ENCODE data around the gene CARD10. TPM values are rescaled to one million over a fixed set of nuclear protein-coding genes. Genes with fewer than 3 reads are reported as not detected.

The CARD10 gene
- total RNA-seq, 2 experiments from 2014 or later = 0.09 to 0.18 TPM

Other genes with a start within 250 kb of the CARD10 start
- 10 to 100 TPM; 33.2 to 33.4 TPM for gene CYTH4, start 236.9 kb downstream of the CARD10 start, total RNA-seq
- gene ELFN2, start 91.9 kb downstream of the CARD10 start, total RNA-seq = under 1 TPM; 0.51 to 0.52 TPM
- 100 to 1,000 TPM; 155 to 160 TPM for gene MFNG, start 33.0 kb downstream of the CARD10 start, total RNA-seq
- gene CDC42EP1, start 41.1 kb upstream of the CARD10 start, total RNA-seq = under 1 TPM; 0.59 to 0.72 TPM
- not detected for gene LGALS2, start 60.7 kb upstream of the CARD10 start, total RNA-seq
- 10 to 100 TPM; 59.7 to 62.8 TPM for gene GGA1, start 89.4 kb upstream of the CARD10 start, total RNA-seq
- gene SH3BP1, start 120.3 kb upstream of the CARD10 start, total RNA-seq = 100 to 1,000 TPM; 122 to 128 TPM
- 10 to 100 TPM; 51.3 to 51.5 TPM for gene PDXP, start 139.3 kb upstream of the CARD10 start, total RNA-seq
- 100 to 1,000 TPM; 247 to 261 TPM for gene LGALS1, start 156.2 kb upstream of the CARD10 start, total RNA-seq
- gene NOL12, start 166.9 kb upstream of the CARD10 start, total RNA-seq = 10 to 100 TPM; 36.8 to 38.8 TPM
- gene TRIOBP, start 177.6 kb upstream of the CARD10 start, total RNA-seq = 10 to 100 TPM; 17.8 to 20.7 TPM

Measured in activated CD8-positive, alpha-beta T cell treated with anti-CD3 and anti-CD28 coated beads for 36 hours (primary cell).